ENCODE measurements around the gene PCBD1.
"Not testable (repeated sequence)": the region's sequence is repeated elsewhere in the genome, so short reads cannot be mapped to it uniquely, and the experiment has no call there.

Gene PCBD1

DNA sequence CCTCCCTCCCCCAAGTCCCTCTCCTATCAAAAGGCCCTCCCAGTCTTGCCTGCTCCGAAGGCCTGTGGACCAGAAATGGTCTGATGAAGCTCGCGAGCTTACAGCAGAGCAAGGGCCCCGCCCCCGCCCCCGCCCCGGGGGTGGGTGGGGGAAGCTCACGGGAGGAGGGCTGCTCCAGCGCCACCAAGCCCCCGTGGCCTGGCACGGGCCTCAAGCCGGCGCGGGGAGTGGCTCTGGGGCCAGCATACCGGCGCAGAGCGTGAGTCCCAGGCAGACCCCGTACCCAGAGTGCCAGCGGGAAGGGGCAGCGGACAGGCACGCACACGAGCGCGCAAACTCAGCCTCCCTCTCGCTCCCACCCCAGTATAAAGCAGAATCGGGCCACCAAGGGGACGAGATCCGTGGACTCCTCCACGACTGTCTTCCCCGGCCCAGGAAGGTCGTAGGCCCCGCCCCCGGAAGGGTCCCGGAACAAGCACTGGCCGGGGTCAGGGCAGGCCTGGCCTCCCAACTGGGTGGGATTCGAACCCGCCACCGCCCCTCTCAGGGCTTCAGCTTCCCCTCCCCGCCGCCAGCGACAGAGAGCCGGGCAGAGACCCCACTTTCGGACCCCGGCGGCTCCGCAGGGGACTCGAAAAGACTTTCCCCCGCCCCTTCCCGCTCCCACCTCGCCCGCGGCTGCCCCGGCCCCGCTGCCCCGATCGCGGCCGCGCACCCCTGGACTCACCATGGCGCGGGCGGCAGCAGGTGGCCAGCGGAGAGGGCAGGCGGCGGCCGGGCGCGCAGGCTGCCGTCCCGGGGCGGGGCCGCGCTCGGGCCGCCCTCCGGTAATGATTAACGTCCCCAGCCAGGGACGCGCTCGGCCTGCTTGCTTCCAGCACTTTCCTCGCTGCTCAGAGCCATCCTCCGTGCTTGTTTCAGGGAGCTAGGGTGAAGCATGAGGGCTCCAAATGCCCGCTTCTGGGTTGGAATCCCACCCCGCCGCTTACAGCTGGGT lies at the start of gene PCBD1:
TSS of gene PCBD1 (minus strand) at position 762 of the 997 bp plus-strand sequence. CDS start at position 730, 32 bp downstream.
- DNase-seq, result peak; percentile 65

GRCh38 chr10:70937661-70938060 lies 49.3 kb upstream of the PCBD1 start:
- DNase-seq, result no peak

- no peak for DNase-seq
These were observed 47.7 kb upstream of the PCBD1 start for GRCh38 chr10:70936111-70936510.

DNA sequence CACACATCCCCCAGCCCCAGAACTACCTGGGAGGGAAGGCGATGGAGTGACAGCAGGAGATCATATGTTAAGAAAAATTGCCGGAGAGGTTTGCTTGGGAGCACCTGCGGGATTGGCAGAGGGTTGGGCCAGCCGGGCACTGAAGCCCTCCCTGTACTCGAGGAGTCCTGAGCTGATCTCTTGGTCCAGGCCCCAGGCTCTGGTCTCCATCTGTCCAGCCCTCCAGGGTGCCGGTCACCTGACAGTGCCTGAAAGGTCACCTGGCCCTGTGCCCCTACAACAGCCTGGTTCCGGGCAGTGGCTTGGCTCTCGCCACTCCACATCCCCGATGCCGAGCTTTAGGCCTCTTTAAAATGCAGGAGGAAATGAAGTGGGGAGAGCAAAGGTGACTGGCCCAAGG lies 47.3 kb upstream of the PCBD1 start:
- DNase-seq, result no peak

DNA sequence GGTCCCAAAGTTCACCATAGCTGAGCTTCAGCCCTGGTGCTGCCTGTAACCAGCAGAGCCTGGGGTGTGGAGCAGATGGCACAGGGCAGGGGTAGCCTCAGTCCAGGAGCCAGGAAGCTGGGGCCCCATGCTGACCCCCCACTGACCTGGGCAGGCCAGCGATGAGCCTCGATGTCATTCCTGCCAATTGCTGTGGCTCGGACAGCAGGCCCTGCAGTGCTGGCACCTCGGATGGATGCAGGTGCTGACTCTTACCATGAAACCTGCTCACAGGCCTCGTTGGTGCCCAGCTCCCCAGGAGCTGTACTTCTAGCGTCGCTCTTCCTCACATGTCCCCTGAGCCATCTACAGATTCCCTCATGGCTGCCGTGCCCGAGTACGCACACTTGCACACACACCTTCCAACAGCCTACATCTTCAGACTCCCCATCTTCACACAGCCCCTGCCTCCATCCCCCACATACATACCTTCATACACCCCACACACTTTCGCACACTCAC lies 46.8 kb upstream of the PCBD1 start:
- DNase-seq, result no peak

- DNase-seq, result no peak
These were observed 46.3 kb upstream of the PCBD1 start for GRCh38 chr10:70934701-70935100.

DNA sequence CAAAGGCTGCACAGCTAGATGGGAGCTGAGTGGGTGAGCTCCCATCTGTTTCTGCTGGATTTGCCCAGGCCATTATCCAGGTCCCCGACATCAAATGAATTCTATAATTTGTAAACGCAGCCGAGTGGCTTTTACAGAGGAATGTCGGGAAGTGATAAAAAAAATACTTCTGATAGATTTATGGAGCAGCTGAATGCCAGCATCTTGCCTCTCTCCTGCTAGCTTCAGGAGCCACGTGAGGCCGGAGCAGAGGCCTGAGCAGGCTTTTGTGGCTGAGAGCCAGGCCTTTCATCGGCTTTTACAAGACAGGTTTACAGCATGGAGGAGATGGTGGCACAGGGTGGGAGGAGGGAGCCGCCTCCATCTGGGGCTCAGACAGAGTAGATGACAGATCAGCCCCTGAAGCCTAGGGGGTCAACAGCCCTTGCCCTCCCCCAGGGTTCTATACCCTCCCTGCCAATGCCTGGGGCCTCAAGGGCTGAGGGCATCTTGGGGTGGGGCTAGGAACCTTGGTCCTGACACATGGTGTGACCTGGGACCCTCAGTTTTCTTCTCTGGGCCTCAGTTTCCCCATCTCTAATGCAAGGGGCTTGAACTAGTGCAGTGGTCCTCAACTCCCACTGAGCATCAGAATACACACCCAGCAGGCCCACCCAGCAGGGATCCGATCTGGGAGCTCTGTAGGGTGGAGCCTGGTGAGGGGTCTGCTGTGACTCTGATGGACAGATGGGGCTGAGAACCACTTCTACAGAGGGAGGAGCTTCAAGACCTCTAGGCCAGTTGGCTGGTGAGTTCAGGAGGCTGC lies 44.2 kb upstream of the PCBD1 start:
- DNase-seq, result no peak

DNA sequence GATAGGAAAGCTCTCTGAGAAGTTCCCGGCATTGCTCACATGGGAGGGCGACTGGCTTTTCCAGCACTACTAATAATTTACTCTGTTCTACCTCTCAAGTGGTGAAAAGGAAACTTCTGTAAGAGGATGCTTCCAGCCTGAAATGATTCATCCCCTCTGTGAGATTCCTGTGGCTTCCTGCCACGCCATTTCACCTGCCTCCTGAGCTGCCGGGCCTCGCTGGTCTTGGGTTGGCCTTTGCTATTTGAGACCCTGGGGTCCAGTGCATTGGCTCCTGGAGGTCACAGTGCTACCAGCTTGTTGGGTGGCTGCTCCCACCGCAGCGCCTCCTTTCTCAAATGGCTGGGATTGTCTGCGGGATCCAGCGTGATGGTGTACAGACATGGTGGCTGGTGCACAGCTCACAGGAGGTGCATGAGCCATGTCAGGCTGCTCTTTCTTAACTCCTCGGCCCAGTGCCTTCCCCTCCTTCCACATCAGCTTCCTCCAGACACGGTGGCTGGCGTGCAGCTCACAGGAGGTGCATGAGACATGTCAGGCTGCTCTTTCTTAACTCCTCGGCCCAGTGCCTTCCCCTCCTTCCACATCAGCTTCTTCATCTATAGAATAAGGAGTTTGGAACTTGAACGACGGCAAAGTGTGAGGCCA lies 42.9 kb upstream of the PCBD1 start:
- DNase-seq, result no peak

DNA sequence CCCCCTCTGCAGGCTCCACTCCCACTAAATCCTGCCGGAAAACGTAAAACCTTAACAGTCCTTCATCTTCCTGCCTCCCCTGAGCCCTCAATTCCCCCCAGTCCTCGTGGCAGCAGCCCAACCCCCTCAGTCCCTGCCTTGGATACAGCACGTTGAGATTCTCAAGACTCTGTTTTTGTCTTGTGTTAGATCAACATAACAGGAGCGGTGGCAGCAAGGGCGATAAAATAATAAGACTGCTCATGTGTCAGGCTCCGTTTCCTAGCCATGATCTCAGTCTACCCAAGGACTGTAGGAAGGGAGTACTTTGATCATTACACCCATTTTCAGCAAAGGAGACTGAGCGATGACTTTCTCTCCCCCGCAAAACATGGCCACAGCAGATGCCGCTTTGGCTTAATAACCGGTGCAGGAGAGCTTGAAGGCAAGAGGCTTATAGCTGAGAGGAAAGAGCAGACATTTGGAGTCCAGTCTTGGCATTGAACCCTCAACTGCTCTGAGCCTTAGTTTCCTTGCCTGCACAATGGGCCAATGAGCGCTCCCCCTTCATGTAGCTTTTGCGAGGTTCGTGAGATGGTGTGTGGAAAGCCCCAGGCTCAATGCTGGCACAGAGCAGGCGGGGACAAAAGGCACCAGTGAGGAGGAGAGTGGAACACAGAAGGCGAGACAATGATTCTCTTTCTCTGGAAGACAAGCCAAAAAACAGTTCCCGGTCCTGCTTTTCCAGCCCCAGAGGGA lies 42.1 kb upstream of the PCBD1 start:
- DNase-seq, result no peak

- no peak for DNase-seq
These were observed 39.8 kb upstream of the PCBD1 start for GRCh38 chr10:70928140-70928539.

GRCh38 chr10:70927189-70927943 lies 39.0 kb upstream of the PCBD1 start:
- no peak for DNase-seq

GRCh38 chr10:70926226-70927000 lies 38.0 kb upstream of the PCBD1 start:
- DNase-seq, result no peak

DNA sequence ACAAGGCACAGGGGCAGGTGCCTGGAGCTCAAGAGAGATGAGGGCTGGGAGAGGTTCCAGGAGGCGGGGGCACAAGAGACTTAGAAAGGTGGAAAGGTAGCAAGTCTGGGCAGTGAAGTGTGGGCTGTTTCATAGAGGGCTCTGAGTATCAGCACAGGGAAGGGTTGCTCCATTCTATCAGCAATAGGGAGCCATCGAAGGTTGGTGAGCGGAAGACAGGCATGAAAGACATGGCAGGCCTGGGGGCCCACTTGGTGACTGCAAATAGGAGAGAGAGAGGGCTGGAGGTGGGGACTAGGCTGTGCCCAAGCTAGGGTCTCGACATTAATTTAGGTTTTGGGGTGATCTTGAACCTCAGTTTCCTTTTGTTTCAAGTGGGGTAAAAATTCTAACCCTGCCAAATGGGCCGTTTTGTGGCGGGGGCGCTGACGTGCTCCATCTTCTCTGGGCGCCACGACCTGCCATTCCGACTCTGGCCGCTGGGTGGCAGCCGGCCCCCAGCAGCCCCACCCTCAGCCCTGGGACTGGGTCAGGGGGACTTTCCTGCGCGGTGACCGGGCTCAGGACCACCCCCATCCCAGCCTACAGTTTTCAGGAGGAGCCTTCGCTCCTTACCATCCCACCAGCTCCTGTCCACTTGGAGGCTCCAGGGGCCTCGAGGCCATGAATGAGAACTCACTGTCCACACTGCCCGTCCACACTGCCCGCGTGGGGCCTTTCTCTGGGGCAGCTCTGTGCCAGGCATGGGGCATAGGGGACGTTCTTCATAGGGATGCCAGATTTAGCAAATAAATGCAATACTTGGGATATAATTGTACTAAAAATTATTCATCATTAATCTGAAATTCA lies 37.2 kb upstream of the PCBD1 start:
- DNase-seq, result no peak

DNA sequence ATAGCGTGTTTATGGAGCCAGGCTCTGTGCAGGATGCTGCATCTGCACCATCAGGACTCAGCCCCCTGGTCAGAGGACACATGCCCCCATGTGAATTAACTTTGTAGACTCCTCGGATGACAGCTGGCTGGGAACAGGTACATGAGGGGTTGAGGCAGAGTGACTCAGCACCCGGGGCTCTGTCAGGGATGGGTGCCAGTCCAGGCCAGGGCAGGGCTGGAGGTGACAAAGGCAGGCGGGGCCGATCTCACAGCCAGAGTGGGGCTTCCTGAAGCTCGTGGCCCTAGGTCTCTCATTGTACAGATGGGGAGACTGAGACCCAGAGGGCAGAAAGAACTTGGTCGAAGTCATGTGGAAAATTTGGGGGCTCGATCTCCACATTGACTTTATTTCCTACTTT lies 35.3 kb upstream of the PCBD1 start:
- no peak for DNase-seq

- DNase-seq, result no peak
These were observed 32.9 kb upstream of the PCBD1 start for GRCh38 chr10:70921285-70921684.

DNA sequence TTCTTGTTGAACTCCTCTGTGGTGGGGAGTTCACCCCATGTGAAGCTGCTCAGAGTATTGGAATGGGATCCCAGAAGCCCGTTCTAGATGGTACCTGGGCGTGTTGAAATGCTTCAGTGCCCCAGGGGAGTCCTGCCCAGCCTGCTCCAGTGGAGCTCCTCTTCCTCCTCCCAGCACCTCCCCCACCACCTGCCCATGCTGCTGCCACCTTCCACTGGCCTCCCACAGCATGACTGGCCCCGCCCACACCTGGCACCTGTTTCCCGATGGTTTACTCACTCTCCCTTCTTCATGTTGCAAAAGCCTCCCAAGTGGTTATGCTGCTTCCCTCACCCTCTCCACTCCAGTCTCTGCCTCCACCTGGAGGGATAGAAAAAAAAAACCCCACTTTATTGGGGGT lies 32.2 kb upstream of the PCBD1 start:
- DNase-seq, result no peak

GRCh38 chr10:70919906-70920305 lies 31.5 kb upstream of the PCBD1 start:
- not testable (repeated sequence) for DNase-seq

- DNase-seq, result no peak
These were observed 30.6 kb upstream of the PCBD1 start for GRCh38 chr10:70918851-70919530.

GRCh38 chr10:70917635-70918034 lies 29.3 kb upstream of the PCBD1 start:
- no peak for DNase-seq

Measured in CD4-positive, alpha-beta T cell treated with Interleukin-15 for 1 hour (primary cell).